Activated B cell treated with CpG ODN at 0.5 μM for 24 hours (primary cell): ENCODE measurements around the gene GMPR2. TPM values are rescaled to one million over a fixed set of nuclear protein-coding genes. Genes with fewer than 3 reads are reported as not detected.

Source experiments
- ATAC-seq: fragments of 200-7000 bp; cut with Tn5 transposase; one replicate; pipeline ENCODE4 v1.10.0; 2021; ENCODE audit warnings: low read depth, mild to moderate bottlenecking, moderate library complexity
- CTCF ChIA-PET: fragments of 350-600 bp; sonication (Branson Sonifier 250); formaldehyde crosslinking; loops from one replicate; lab custom pipeline; 2021; ENCODE audit warnings: antibody characterized with exemption; lab: Charles Lee
- POLR2A ChIA-PET: fragments of 350-600 bp; sonication (Branson Sonifier 250); formaldehyde crosslinking; loops from one replicate; lab custom pipeline; 2021; ENCODE audit warnings: antibody characterized with exemption; lab: Charles Lee
- DNase-seq: peaks from one replicate; pipeline ENCODE4 v3.0.0; 2022
- H3K27ac Mint-ChIP-seq: one replicate; pipeline ENCODE4 v1.8.0; 2020; ENCODE audit warnings: mixed read lengths
- H3K27me3 Mint-ChIP-seq: one replicate; pipeline ENCODE4 v1.8.0; 2021; ENCODE audit warnings: mixed read lengths
- H3K36me3 Mint-ChIP-seq: one replicate; pipeline ENCODE4 v1.8.0; 2021; ENCODE audit warnings: low read depth, mixed read lengths
- H3K4me1 Mint-ChIP-seq: one replicate; pipeline ENCODE4 v1.8.0; 2021; ENCODE audit warnings: mixed read lengths
- H3K4me3 Mint-ChIP-seq: one replicate; pipeline ENCODE4 v1.8.0; 2020; ENCODE audit warnings: mild to moderate bottlenecking, mixed read lengths
- H3K9me3 Mint-ChIP-seq: one replicate; pipeline ENCODE4 v1.8.0; 2020; ENCODE audit warnings: mixed read lengths
- intact Hi-C: fragments of 100-400 bp; cut with micrococcal nuclease; formaldehyde crosslinking; loops from one replicate; pipeline ENCODE4 v1.15.1; 2024
- total RNA-seq: library from RNA; stranded (reverse); gene quantifications from 2 replicates; pipeline ENCODE4 v1.2.3, GENCODE V29; 2022
- TF ChIP-seq, protein P1 (sequence below): fragments of 200-600 bp; IDR thresholded peaks from one replicate; pipeline ENCODE4 v1.8.0; 2022; ENCODE audit warnings: antibody characterized with exemption, mild to moderate bottlenecking

The GMPR2 gene
- total RNA-seq, 1 donor from 2014 or later, result 50.2 TPM

DNA sequence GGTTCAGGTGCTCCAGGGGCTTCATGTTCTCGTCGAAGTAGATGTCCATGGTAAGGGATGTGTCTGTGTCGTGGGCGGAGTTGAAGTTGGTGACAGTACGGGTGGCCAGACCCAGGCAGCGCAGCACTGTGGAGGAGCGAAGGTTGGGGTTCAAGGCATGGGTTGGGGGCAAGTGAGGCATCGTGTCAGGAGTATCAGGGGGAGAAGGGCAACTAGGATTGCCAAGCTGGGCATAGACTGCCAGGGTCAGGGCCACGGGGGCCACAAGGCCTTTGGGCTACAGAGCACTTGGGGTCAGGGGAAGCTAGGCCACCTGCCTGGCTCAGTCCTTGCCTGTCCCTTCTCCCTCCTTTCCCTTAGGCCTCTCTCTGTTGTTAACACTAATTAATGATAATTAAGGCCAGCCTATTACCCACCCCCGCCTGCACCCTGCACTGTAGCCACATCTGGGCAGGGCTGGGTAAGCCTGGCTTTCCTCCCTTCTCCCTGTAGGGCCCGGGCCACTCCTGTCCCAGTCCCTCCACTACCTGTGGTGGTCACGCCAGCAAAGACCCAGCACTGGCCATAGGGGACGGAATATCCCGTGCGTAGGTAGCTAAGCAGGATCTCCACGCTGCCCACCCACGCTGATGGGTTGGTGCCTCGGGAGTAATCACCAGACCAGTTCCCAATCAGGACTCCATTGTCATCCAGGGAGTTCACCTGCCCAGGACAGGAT lies 26.0 kb downstream of the GMPR2 start:
- Mint-ChIP-seq H3K4me1 (no peaks in the 10 kb centered on the region), H3K9me3 (no peaks in the 10 kb centered on the region), H3K36me3 (peaks cover 37% of the 10 kb centered on the region), H3K27me3 (no peaks in the 10 kb centered on the region), H3K27ac (no peak overlapping the region), H3K4me3 (no peak overlapping the region)
- TF ChIP-seq, protein P1, sequence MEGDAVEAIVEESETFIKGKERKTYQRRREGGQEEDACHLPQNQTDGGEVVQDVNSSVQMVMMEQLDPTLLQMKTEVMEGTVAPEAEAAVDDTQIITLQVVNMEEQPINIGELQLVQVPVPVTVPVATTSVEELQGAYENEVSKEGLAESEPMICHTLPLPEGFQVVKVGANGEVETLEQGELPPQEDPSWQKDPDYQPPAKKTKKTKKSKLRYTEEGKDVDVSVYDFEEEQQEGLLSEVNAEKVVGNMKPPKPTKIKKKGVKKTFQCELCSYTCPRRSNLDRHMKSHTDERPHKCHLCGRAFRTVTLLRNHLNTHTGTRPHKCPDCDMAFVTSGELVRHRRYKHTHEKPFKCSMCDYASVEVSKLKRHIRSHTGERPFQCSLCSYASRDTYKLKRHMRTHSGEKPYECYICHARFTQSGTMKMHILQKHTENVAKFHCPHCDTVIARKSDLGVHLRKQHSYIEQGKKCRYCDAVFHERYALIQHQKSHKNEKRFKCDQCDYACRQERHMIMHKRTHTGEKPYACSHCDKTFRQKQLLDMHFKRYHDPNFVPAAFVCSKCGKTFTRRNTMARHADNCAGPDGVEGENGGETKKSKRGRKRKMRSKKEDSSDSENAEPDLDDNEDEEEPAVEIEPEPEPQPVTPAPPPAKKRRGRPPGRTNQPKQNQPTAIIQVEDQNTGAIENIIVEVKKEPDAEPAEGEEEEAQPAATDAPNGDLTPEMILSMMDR, result no peak
- no peak for DNase-seq
- ChIA-PET POLR2A (no interaction called here), CTCF (interaction anchor here (1.5 kb wide), 1 partner anchor 16 kb away, joined by 5 read pairs; the partner anchor contains the start of gene TINF2)
- intact Hi-C loops, result no loop called here
- no peak for ATAC-seq

DNA sequence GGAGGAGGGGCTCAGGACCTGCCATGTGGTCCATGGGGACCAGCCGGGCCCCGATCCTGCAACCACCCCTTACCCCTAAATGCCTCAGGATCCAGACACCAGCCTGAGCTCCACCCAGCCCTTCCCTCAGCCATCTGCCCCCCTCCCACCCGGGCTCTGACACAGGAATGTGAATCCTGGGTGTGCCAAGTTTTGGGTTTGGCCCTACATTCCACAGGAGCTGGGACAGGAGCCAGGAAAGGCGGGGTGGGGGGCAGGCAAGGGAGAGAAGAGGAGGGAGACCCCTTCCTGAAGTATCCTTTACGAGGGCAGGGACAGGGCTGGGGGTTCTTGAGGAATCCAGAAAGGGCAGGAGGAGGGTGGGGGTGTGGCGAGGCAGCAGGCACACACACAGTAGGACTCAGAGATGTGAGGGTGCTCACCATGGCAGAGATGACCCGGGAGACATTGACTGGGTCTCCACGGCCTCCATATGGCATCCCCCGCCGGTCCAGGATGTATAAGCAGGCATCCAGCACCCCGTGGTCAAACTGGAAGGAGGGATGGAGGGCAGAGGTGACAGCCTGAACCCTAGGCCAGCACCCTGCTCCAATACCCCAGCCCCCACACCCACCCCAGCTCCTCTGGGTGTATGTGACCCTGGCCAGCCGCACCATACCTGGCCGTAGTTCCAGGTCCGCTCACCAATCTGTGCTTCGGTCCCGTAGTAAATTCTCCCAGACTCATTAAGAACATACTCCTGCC lies 26.7 kb downstream of the GMPR2 start:
- CTCF ChIA-PET, result interaction anchor here (1.5 kb wide), 1 partner anchor 17 kb away, joined by 5 read pairs; the partner anchor contains the start of gene TINF2
- Mint-ChIP-seq H3K9me3 (no peaks in the 10 kb centered on the region), H3K4me1 (no peaks in the 10 kb centered on the region), H3K27me3 (no peaks in the 10 kb centered on the region), H3K27ac (no peak overlapping the region), H3K4me3 (no peak overlapping the region), H3K36me3 (peaks cover 34% of the 10 kb centered on the region)
- TF ChIP-seq, protein P1, result no peak
- no peak for ATAC-seq
- intact Hi-C loops, result no loop called here
- no peak for DNase-seq
- POLR2A ChIA-PET, result no interaction called here

DNA sequence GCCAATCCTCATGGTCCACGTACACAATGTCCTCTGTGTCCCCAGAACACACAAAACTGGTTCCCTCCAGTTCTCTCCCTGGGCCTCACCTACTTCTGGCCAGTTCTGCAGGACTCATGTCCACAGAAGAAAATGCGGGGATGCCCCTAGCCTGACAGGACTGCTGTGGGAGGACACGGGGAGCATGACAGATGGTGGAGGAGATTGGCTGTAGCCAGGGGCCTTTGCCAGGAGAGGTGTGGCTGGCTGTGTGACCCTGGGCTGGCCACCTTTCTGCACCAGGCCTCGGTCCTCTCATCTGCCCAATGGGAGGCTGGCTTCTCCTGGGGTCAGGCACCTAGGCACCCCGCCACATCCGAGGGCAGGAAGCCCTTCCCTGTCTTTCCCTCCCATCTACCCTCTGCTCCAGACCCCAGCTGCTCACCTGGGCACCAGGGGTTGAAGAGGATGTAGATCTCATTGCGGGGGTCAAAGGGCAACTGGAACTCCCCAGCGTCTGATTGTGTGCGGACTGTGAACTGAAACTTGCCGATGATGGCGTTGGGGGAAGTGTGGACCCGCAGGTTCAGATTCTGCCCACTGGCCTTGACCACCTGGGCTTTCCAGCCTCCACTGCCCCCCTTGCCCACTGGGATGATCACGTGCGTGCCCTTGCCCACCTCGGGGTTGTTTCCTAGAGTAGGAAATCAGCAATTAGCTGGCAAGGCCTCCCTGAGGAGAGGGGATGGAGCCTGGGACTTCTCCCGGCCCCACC lies 27.5 kb downstream of the GMPR2 start:
- Mint-ChIP-seq H3K36me3 (peaks cover 37% of the 10 kb centered on the region), H3K27me3 (no peaks in the 10 kb centered on the region), H3K4me3 (no peak overlapping the region), H3K9me3 (no peaks in the 10 kb centered on the region), H3K4me1 (no peaks in the 10 kb centered on the region), H3K27ac (no peak overlapping the region)
- intact Hi-C loops, result no loop called here
- TF ChIP-seq, protein P1, result no peak
- POLR2A ChIA-PET, result no interaction called here
- no peak for ATAC-seq
- no peak for DNase-seq
- CTCF ChIA-PET, result no interaction called here

DNA sequence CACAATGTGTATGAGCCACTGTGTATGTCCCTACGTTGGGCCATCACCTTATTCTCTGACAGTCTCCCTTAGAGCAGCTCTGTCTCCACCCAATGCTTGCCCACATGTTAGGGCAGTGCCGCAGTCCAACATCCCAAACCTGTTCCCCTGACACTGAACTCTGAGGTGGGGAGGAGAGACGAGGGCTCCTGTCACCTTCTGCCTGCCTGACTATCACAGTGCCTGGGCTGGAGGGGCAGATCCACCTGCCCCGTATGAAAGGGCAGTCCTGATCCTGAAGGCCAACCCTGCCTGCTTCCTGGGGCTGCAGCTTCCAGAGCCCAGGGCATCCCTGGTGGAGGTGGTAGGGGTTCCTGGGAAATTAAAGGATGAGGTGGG lies 28.0 kb downstream of the GMPR2 start:
- DNase-seq (no peak), ATAC-seq (no peak)
- Mint-ChIP-seq H3K4me1 (no peaks in the 10 kb centered on the region), H3K4me3 (no peak overlapping the region), H3K27ac (no peak overlapping the region), H3K9me3 (no peaks in the 10 kb centered on the region), H3K27me3 (no peaks in the 10 kb centered on the region), H3K36me3 (peaks cover 32% of the 10 kb centered on the region)
- POLR2A ChIA-PET, result no interaction called here
- intact Hi-C loops, result no loop called here
- CTCF ChIA-PET, result no interaction called here
- TF ChIP-seq, protein P1, result no peak
